Heart right ventricle (tissue), 16 donors: ENCODE results near the gene LIMCH1. TPM values are rescaled to one million over a fixed set of nuclear protein-coding genes. Genes with fewer than 3 reads are reported as not detected.

ENCODE experiments used
- ATAC-seq, 8 donors: fragments of 200-7000 bp; cut with Tn5 transposase; one replicate each; pipeline ENCODE4 v1.9.1; 2020; ENCODE audit warnings: mild to moderate bottlenecking in 8 of 8, moderate library complexity in 8 of 8, moderate number of reproducible peaks in 1 of 8
- DNase-seq, 2 donors: peaks; one replicate each; pipeline ENCODE4 v3.0.0-alpha.2; 2020
- H3K27ac ChIP-seq, 10 donors: fragments of 200-600 bp; sonication (generic) in 2 of 10; one replicate each; pipeline versions ENCODE4 v1.5.0 to v1.8.0; 2020 to 2022; ENCODE audit warnings: mild to moderate bottlenecking in 3 of 10
- H3K27me3 ChIP-seq, 7 donors: fragments of 200-600 bp; one replicate each; pipeline ENCODE4 v1.8.0; 2021 to 2022; ENCODE audit warnings: mild to moderate bottlenecking in 2 of 7
- H3K36me3 ChIP-seq, 9 donors: fragments of 200-600 bp; sonication (generic) in 1 of 9; one replicate each; pipeline versions ENCODE4 v1.5.0 to v1.8.0; 2020 to 2022; ENCODE audit warnings: mild to moderate bottlenecking in 2 of 9
- H3K4me1 ChIP-seq, 9 donors: fragments of 200-600 bp; sonication (generic) in 1 of 9; one replicate each; pipeline versions ENCODE4 v1.5.0 to v1.8.0; 2020 to 2022; ENCODE audit warnings: mild to moderate bottlenecking in 4 of 9
- H3K4me3 ChIP-seq, 10 donors: fragments of 200-600 bp; sonication (generic) in 2 of 10; one replicate each; pipeline versions ENCODE4 v1.5.0 to v1.8.0; 2020 to 2022; ENCODE audit warnings: mild to moderate bottlenecking in 7 of 10, moderate library complexity in 2 of 10
- H3K9me3 ChIP-seq, 11 donors: fragments of 200-600 bp in 10 of 11; sonication (generic) in 2 of 11; one replicate each; pipeline versions ENCODE4 v1.5.0 to v1.8.0; 2013 to 2022; ENCODE audit warnings: mild to moderate bottlenecking in 2 of 11, control low read depth in 1 of 11, moderate library complexity in 1 of 11
- WGBS, 2 donors: extraction: QIAGEN DNeasy Blood & Tissue Kit; methylation state at CpG; one replicate each; pipeline ENCODE4 v1.1.7; 2013; ENCODE audit warnings: inconsistent platforms in 1 of 2; 5-methylcytosine and 5-hydroxymethylcytosine counted together
- intact Hi-C, 10 donors: fragments of 100-400 bp; cut with DNase I; formaldehyde crosslinking; loops; one replicate each; pipeline versions ENCODE4 v1.11.1 to v1.14.2; 2022
- polyA plus RNA-seq, 2 donors: library from polyadenylated mRNA; stranded (reverse); fragments of 200-250 nt; gene quantifications; one replicate each; pipeline ENCODE4 v1.2.3, GENCODE V29; 2013
- total RNA-seq, 10 donors: library from RNA; stranded (reverse); fragmentation: NEBNext Ultra II Directional in 3 of 10; extraction: Animal tissue kit (Norgen Biotek cat#: 25700) in 3 of 10; gene quantifications; one replicate each; pipeline versions ENCODE4 v1.2.1 to v1.2.4, GENCODE V29; 2021 to 2023
- TF ChIP-seq, protein P1 (sequence below), 9 donors: fragments of 200-600 bp; sonication (generic) in 2 of 9; IDR thresholded peaks; one replicate each; pipeline versions ENCODE4 v1.5.0 to v1.8.0; 2021 to 2022; ENCODE audit warnings: antibody characterized with exemption in 9 of 9, mild to moderate bottlenecking in 5 of 9, moderate library complexity in 1 of 9
- donor health status: Arrhythmogenic right ventricular cardiomyopathy.
- donor health status: ischemic (EF 13 %, LVEDD 7.1; RV severe dilation, severe dysfunction).
- donor health status: healthy with polysubstance abuse.
- donor health status: DM: no; HTN: yes; CAD: no.
- donor health status: DM: no; HTN: no; CAD: no.
- donor health status: ischemic (EF 25% LVEDD 6.9; RV normal size, moderate dysfunction).
- donor health status: ischemic (EF 25% LVEDD 5.7; RV mildly dilated, moderate dysfunction).
- donor health status: healthy.
- donor health status: DM: yes; HTN: yes; CAD: no.
- donor health status: Ischemic cardiomyopathy.
- donor health status: ischemic (EF 35%, LVEDD 5.7; RV mildly dilated, moderate dysfunction).
- donor health status: nonischemic (EF 11% LVEDD 7.7; RV severe dilation, severe dysfunction).
- donor health status: DM: yes; HTN: yes; CAD: no.
- donor health status: PGD.
- donor health status: ischemic (EF 29% LVEDD 5.4; RV normal size, mild dysfunction).
- donor health status: nonischemic (EF 23%, LVEDD 6.1; RV moderate dilation, normal function).

Gene LIMCH1
- total and polyA plus RNA-seq, 12 donors, result 28.4 to 410 (median 280) TPM

- intact Hi-C loops, result no loop called here
- DNase-seq (peak in 1 of 2 donors; percentile 41), ATAC-seq (peak in 4 of 8 donors; percentile 13 to 80 (median 46))
- Histone ChIP-seq H3K36me3 (peaks cover 0 to 99% (median 10%) of the 10 kb centered on the region in 9 donors), H3K4me1 (peaks cover 0 to 4% (median 0%) of the 10 kb centered on the region in 9 donors), H3K9me3 (no peaks in the 10 kb centered on the region), H3K4me3 (no peak overlapping the region), H3K27ac (no peak overlapping the region), H3K27me3 (no peaks in the 10 kb centered on the region)
- WGBS, 2 donors, result 76 to 84% methylated on average over 6 of the region's 6 CpGs
- TF ChIP-seq, protein P1, sequence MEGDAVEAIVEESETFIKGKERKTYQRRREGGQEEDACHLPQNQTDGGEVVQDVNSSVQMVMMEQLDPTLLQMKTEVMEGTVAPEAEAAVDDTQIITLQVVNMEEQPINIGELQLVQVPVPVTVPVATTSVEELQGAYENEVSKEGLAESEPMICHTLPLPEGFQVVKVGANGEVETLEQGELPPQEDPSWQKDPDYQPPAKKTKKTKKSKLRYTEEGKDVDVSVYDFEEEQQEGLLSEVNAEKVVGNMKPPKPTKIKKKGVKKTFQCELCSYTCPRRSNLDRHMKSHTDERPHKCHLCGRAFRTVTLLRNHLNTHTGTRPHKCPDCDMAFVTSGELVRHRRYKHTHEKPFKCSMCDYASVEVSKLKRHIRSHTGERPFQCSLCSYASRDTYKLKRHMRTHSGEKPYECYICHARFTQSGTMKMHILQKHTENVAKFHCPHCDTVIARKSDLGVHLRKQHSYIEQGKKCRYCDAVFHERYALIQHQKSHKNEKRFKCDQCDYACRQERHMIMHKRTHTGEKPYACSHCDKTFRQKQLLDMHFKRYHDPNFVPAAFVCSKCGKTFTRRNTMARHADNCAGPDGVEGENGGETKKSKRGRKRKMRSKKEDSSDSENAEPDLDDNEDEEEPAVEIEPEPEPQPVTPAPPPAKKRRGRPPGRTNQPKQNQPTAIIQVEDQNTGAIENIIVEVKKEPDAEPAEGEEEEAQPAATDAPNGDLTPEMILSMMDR (IDR thresholded peaks at IDR 0.05), result no peak
Measured at GRCh38 chr4:41670530-41670929, 132.6 kb downstream of the LIMCH1 start.

DNA sequence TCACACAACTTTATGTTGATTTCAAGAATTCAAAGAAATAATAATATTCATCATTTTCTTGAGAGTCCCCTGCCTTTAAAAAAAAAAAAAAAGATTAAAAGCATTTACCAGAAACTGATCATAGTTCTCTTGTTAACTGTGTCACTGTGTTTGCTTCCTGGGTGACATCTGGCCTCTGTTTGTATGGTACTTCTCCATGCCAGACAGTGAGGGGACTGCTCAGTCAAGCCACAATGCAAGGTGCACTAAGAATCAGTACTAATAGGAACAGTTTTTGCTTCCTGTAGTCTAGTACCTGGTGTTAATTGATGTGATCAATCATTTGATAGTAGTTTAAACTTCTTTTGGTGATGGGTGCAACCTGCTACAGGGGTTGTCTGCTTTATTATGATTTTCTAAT lies 133.0 kb downstream of the LIMCH1 start:
- Histone ChIP-seq H3K27me3 (no peaks in the 10 kb centered on the region), H3K9me3 (no peaks in the 10 kb centered on the region), H3K36me3 (peaks cover 0 to 99% (median 10%) of the 10 kb centered on the region in 9 donors), H3K27ac (no peak overlapping the region), H3K4me3 (no peak overlapping the region), H3K4me1 (peaks cover 0 to 4% (median 0%) of the 10 kb centered on the region in 9 donors)
- TF ChIP-seq, protein P1 (IDR thresholded peaks at IDR 0.05), result no peak
- no peak for DNase-seq
- ATAC-seq, result no peak
- intact Hi-C loops, result no loop called here

DNA sequence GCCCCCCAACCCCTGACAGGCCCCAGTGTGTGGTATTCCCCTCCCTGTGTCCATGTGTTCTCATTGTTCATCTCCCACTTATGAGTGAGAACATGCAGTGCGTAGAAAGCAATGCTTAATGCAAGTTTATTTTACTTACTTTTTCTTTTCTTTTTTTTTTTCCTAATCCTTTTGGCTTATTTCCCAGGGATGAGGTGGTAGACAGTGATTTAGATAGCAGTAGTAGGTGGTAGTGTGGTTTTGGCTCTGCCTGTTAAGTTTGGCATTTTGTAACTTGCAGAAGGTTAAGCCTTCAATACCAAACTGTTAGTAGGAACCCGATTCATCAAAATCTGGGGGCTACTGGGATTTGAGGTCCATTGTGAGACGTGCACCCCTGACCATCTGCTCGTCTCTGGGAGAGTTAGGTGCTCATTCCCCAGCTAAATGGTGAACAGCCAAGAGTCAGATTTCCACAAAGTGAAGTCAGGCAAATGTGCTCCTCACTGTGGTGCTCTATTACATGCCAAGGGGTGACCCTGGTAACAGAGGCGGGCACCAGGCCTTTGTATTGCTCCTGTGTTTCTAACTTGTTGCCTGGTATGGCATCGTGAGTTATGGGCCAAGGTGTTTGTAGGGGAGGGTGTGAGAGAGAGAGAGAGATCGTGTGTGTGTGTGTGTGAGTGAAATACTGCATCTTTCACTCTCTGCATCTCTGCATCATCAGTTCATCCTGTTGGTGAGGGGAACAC lies 140.3 kb downstream of the LIMCH1 start:
- intact Hi-C loops, result no loop called here
- DNase-seq (no peak), ATAC-seq (no peak)
- WGBS, 2 donors, result 91% methylated on average over 7 of the region's 7 CpGs
- H3K27me3 ChIP-seq, result no peaks in the 10 kb centered on the region
- no peaks in the 10 kb centered on the region for H3K4me1 ChIP-seq
- peaks cover 0 to 100% (median 32%) of the 10 kb centered on the region in 9 donors for H3K36me3 ChIP-seq
- no peaks in the 10 kb centered on the region for H3K9me3 ChIP-seq
- TF ChIP-seq, protein P1 (IDR thresholded peaks at IDR 0.05), result no peak
- H3K27ac ChIP-seq, result no peak overlapping the region
- no peak overlapping the region for H3K4me3 ChIP-seq

DNA sequence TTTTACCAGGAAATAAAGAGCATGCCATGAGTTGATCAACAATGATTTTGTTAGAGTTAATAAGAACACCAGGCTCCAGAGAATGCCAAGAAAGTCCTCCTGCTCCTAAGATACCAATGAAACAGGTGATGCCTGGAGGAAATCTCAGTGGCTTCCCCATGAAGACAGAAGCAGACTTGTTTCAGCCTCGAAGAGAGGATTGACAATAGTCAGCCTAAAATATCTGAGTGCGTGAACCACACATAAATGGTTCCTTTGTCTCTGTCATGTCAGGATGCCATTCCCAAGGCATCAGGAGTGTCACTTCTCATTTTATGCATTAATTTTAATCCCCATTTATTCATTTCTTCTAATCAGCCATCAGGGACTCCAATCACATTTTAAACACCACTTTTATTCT lies 141.0 kb downstream of the LIMCH1 start:
- Histone ChIP-seq H3K4me1 (no peaks in the 10 kb centered on the region), H3K4me3 (no peak overlapping the region), H3K36me3 (peaks cover 0 to 100% (median 33%) of the 10 kb centered on the region in 9 donors), H3K27ac (no peak overlapping the region), H3K27me3 (no peaks in the 10 kb centered on the region), H3K9me3 (no peaks in the 10 kb centered on the region)
- ATAC-seq (no peak), DNase-seq (no peak)
- TF ChIP-seq, protein P1 (IDR thresholded peaks at IDR 0.05), result no peak
- intact Hi-C loops, result no loop called here
- WGBS, 2 donors, result 78 to 80% methylated on average over 2 of the region's 2 CpGs
